OCI-LY7 (cell line): ENCODE measurements around the gene OMG.

Experiments used
- EZH2phosphoT487 ChIP-seq: fragments of 200-600 bp; sonication (generic); IDR thresholded peaks from 2 replicates; pipeline ENCODE4 v1.6.1; 2018; ENCODE audit warnings: low read depth, borderline replicate concordance, mild to moderate bottlenecking, mixed run types, antibody characterized with exemption, low read length, moderate library complexity, mixed read lengths
- TF ChIP-seq, protein P1 (sequence below): fragments of 200-600 bp; sonication (generic); conservative IDR thresholded peaks from 2 replicates; pipeline ENCODE4 v1.5.1; 2014; ENCODE audit warnings: mild to moderate bottlenecking, antibody characterized with exemption, low read length, moderate library complexity, mixed read lengths

DNA sequence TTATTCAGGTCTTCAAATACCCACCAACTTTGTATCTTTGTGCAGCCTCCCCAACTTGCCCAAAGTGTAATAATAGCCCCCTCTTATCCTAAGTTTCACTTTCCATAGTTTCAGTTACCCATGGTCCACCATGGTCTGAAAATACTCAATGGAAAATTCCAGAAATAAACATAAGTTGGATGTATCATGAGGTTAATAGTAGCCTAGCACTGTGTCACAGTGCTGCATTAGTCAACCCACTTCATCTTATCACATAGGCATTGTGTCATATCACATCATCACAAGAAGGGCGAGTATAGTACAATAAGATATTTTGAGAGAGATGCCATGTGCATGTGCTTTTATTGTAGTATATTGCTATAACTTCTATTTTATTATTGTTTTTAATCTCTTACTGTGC, 21.9 kb downstream of the OMG start:
- TF ChIP-seq, protein P1, sequence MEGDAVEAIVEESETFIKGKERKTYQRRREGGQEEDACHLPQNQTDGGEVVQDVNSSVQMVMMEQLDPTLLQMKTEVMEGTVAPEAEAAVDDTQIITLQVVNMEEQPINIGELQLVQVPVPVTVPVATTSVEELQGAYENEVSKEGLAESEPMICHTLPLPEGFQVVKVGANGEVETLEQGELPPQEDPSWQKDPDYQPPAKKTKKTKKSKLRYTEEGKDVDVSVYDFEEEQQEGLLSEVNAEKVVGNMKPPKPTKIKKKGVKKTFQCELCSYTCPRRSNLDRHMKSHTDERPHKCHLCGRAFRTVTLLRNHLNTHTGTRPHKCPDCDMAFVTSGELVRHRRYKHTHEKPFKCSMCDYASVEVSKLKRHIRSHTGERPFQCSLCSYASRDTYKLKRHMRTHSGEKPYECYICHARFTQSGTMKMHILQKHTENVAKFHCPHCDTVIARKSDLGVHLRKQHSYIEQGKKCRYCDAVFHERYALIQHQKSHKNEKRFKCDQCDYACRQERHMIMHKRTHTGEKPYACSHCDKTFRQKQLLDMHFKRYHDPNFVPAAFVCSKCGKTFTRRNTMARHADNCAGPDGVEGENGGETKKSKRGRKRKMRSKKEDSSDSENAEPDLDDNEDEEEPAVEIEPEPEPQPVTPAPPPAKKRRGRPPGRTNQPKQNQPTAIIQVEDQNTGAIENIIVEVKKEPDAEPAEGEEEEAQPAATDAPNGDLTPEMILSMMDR = no peak
- TF ChIP-seq EZH2phosphoT487 = no peak
